Measurements from ENCODE around the gene FADS3.

The FADS3 gene

GRCh38 chr11:61830237-61831105 is 60.9 kb downstream of the FADS3 start:
- DNase-seq (ENCODE audit: low read depth): no peak
- no peak for TF ChIP-seq CTCF (IDR thresholded peaks at IDR 0.05; ENCODE audit: low read depth, low read length, missing control alignments)

GRCh38 chr11:61829806-61830205 is 61.5 kb downstream of the FADS3 start:
- peak overlapping the region; percentile 71 for H3K4me3 ChIP-seq (ENCODE audit: low read depth, low read length)
- DNase-seq (ENCODE audit: low read depth): no peak
- no peak for TF ChIP-seq CTCF (IDR thresholded peaks at IDR 0.05; ENCODE audit: low read depth, low read length, missing control alignments)

More at GRCh38 chr11:61830237-61831105, 60.9 kb downstream of the FADS3 start:
- H3K4me3 ChIP-seq (ENCODE audit: low read depth, low read length): peak overlapping the region; percentile 71

- H3K4me3 ChIP-seq (ENCODE audit: low read depth, low read length): peak overlapping the region; percentile 71
- peak; percentile 58 for TF ChIP-seq CTCF (IDR thresholded peaks at IDR 0.05; ENCODE audit: low read depth, low read length, missing control alignments)
- DNase-seq (ENCODE audit: low read depth): no peak
Measured at GRCh38 chr11:61828629-61829407, 62.5 kb downstream of the FADS3 start.

- TF ChIP-seq CTCF (IDR thresholded peaks at IDR 0.05; ENCODE audit: low read depth, low read length, missing control alignments): no peak
Measured at GRCh38 chr11:61828379-61828628, 63.0 kb downstream of the FADS3 start.

GRCh38 chr11:61827571-61828378 is 63.6 kb downstream of the FADS3 start, which contains the start of gene FADS2:
TSS of gene FADS2 (plus strand) at chr11:61828300. CDS start at chr11:61828391, 91 bp downstream.
- no peak for TF ChIP-seq CTCF (IDR thresholded peaks at IDR 0.05; ENCODE audit: low read depth, low read length, missing control alignments)
- peak; percentile 77 for DNase-seq (ENCODE audit: low read depth)
- H3K4me3 ChIP-seq (ENCODE audit: low read depth, low read length): peak within 1 kb of the TSS; percentile 71

More at GRCh38 chr11:61828379-61828628, 63.0 kb downstream of the FADS3 start:
- no peak for DNase-seq (ENCODE audit: low read depth)
- H3K4me3 ChIP-seq (ENCODE audit: low read depth, low read length): peak overlapping the region; percentile 71

GRCh38 chr11:61826930-61827570 is 64.3 kb downstream of the FADS3 start:
- no peak for DNase-seq (ENCODE audit: low read depth)
- TF ChIP-seq CTCF (IDR thresholded peaks at IDR 0.05; ENCODE audit: low read depth, low read length, missing control alignments): no peak
- peak overlapping the region; percentile 71 for H3K4me3 ChIP-seq (ENCODE audit: low read depth, low read length)
